GM12875 (cell line): ENCODE measurements around the gene SUPT20HL2.

Source experiments
- H3K4me3 ChIP-seq: one replicate; pipeline ENCODE4 v1.5.1; 2011; ENCODE audit warnings: low read depth, low read length, control low read depth
- TF ChIP-seq, protein P1 (sequence below): IDR thresholded peaks from 2 replicates; pipeline ENCODE4 v1.5.1; 2011; ENCODE audit warnings: low read depth, mild to moderate bottlenecking, control low read depth, inconsistent platforms, low read length, moderate library complexity, borderline replicate concordance; ENCODE audit not compliant: insufficient read depth

The SUPT20HL2 gene

GRCh38 chrX:24341795-24342194, 27.9 kb upstream of the SUPT20HL2 start:
- no peak overlapping the region for H3K4me3 ChIP-seq
- TF ChIP-seq, protein P1, sequence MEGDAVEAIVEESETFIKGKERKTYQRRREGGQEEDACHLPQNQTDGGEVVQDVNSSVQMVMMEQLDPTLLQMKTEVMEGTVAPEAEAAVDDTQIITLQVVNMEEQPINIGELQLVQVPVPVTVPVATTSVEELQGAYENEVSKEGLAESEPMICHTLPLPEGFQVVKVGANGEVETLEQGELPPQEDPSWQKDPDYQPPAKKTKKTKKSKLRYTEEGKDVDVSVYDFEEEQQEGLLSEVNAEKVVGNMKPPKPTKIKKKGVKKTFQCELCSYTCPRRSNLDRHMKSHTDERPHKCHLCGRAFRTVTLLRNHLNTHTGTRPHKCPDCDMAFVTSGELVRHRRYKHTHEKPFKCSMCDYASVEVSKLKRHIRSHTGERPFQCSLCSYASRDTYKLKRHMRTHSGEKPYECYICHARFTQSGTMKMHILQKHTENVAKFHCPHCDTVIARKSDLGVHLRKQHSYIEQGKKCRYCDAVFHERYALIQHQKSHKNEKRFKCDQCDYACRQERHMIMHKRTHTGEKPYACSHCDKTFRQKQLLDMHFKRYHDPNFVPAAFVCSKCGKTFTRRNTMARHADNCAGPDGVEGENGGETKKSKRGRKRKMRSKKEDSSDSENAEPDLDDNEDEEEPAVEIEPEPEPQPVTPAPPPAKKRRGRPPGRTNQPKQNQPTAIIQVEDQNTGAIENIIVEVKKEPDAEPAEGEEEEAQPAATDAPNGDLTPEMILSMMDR, result no peak

- H3K4me3 ChIP-seq, result no peak overlapping the region
- TF ChIP-seq, protein P1, result no peak
Measured at GRCh38 chrX:24340501-24340900, 26.6 kb upstream of the SUPT20HL2 start.

DNA sequence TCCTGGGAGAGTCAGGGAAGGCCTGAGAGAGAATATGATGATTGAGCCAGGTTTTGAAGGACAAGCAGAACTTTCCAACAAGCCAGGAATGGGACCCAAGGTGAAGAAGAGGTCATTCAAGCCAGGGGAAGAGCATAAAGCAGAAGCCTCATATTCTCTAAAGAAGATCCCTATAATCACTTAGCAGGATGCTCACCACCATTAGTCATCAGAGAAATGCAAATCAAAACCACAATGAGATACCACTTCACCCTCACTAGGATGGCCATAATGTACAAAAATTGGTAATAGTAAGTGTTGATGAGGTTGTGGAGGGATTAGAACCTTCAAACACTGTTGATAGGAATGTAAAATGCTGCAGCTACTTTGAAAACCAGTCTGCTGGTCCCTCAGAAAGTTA, 26.0 kb upstream of the SUPT20HL2 start:
- no peak overlapping the region for H3K4me3 ChIP-seq
- TF ChIP-seq, protein P1, result no peak

GRCh38 chrX:24335871-24336270, 22.0 kb upstream of the SUPT20HL2 start:
- H3K4me3 ChIP-seq, result no peak overlapping the region
- TF ChIP-seq, protein P1, result no peak

DNA sequence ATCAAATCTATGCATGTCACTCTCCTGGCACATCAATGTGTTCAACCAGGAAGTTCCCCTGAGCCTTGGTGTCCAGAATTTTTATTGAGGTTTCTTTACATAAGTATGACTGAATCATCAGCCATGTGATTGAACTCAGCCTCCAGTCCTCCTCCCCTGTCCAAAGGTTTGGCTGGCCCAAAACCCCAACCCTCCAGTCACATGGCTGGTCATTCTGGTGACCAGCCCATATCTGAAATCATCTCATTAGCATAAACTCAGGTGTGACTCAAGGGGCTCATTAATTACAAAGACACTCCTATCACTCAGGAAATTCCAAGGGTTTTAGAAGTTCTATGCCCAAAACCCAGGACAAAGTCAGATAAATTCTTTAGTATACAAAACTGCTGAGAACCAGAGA, 20.6 kb upstream of the SUPT20HL2 start:
- no peak overlapping the region for H3K4me3 ChIP-seq
- TF ChIP-seq, protein P1, result no peak

GRCh38 chrX:24333371-24333770, 19.5 kb upstream of the SUPT20HL2 start:
- TF ChIP-seq, protein P1, result no peak

GRCh38 chrX:24332878-24333277, 19.0 kb upstream of the SUPT20HL2 start:
- no peak overlapping the region for H3K4me3 ChIP-seq
- TF ChIP-seq, protein P1, result no peak

More at GRCh38 chrX:24333371-24333770, 19.5 kb upstream of the SUPT20HL2 start:
- H3K4me3 ChIP-seq, result no peak overlapping the region
